Glutamatergic neuron (in vitro differentiated cells): ENCODE data around the gene KIAA1958. TPM values are rescaled to one million over a fixed set of nuclear protein-coding genes. Genes with fewer than 3 reads are reported as not detected.

ENCODE experiments used
- DNase-seq: peaks from one replicate; pipeline ENCODE4 v3.0.0; 2022
- H3K27ac Mint-ChIP-seq: one replicate; pipeline ENCODE4 v1.8.0; 2020; ENCODE audit warnings: mild to moderate bottlenecking, mixed read lengths, inconsistent platforms; ENCODE audit not compliant: unreplicated experiment
- H3K27me3 Mint-ChIP-seq: one replicate; pipeline ENCODE4 v1.8.0; 2020; ENCODE audit warnings: mild to moderate bottlenecking, moderate library complexity, mixed read lengths, inconsistent platforms; ENCODE audit not compliant: unreplicated experiment
- H3K36me3 Mint-ChIP-seq: one replicate; pipeline ENCODE4 v1.8.0; 2020; ENCODE audit warnings: mild to moderate bottlenecking, mixed read lengths, inconsistent platforms; ENCODE audit not compliant: unreplicated experiment
- H3K4me1 Mint-ChIP-seq: one replicate; pipeline ENCODE4 v1.8.0; 2020; ENCODE audit warnings: mild to moderate bottlenecking, low read depth, mixed read lengths, inconsistent platforms; ENCODE audit not compliant: unreplicated experiment
- H3K4me3 Mint-ChIP-seq: one replicate; pipeline ENCODE4 v1.8.0; 2020; ENCODE audit warnings: mild to moderate bottlenecking, mixed read lengths, inconsistent platforms; ENCODE audit not compliant: unreplicated experiment
- H3K9me3 Mint-ChIP-seq: one replicate; pipeline ENCODE4 v1.8.0; 2020; ENCODE audit warnings: mild to moderate bottlenecking, moderate library complexity, mixed read lengths, inconsistent platforms; ENCODE audit not compliant: unreplicated experiment
- CTCF ChIP-seq: fragments of 200-600 bp; sonication (generic); IDR thresholded peaks from one replicate; pipeline ENCODE4 v1.5.0; 2021; ENCODE audit not compliant: partially characterized antibody, unreplicated experiment
- total RNA-seq: library from RNA; stranded (reverse); fragmentation: NEBNext Ultra II Directional; extraction: Animal tissue kit (Norgen Biotek cat#: 25700); gene quantifications from one replicate; pipeline ENCODE4 v1.2.1, GENCODE V29; 2021; ENCODE audit not compliant: unreplicated experiment

The KIAA1958 gene
- total RNA-seq, 1 donor from 2014 or later, result 48.6 TPM

GRCh38 chr9:112447283-112447761, 39.3 kb upstream of the KIAA1958 start:
- no peaks in the 10 kb centered on the region for H3K36me3 Mint-ChIP-seq
- no peak overlapping the region for H3K4me3 Mint-ChIP-seq
- no peaks in the 10 kb centered on the region for H3K9me3 Mint-ChIP-seq
- no peak for DNase-seq
- no peak overlapping the region for H3K27ac Mint-ChIP-seq
- H3K4me1 Mint-ChIP-seq, result no peaks in the 10 kb centered on the region
- TF ChIP-seq CTCF, result no peak
- no peaks in the 10 kb centered on the region for H3K27me3 Mint-ChIP-seq

GRCh38 chr9:112462855-112463254, 23.8 kb upstream of the KIAA1958 start:
- H3K27me3 Mint-ChIP-seq, result no peaks in the 10 kb centered on the region
- no peak overlapping the region for H3K27ac Mint-ChIP-seq
- H3K4me3 Mint-ChIP-seq, result no peak overlapping the region
- H3K4me1 Mint-ChIP-seq, result no peaks in the 10 kb centered on the region
- no peaks in the 10 kb centered on the region for H3K9me3 Mint-ChIP-seq
- no peak for DNase-seq
- TF ChIP-seq CTCF, result no peak
- H3K36me3 Mint-ChIP-seq, result no peaks in the 10 kb centered on the region

- no peaks in the 10 kb centered on the region for H3K27me3 Mint-ChIP-seq
- peaks cover 2% of the 10 kb centered on the region for H3K4me1 Mint-ChIP-seq
- no peaks in the 10 kb centered on the region for H3K36me3 Mint-ChIP-seq
- no peak overlapping the region for H3K27ac Mint-ChIP-seq
- no peaks in the 10 kb centered on the region for H3K9me3 Mint-ChIP-seq
- H3K4me3 Mint-ChIP-seq, result no peak overlapping the region
- DNase-seq, result no peak
- no peak for TF ChIP-seq CTCF
These were observed 21.3 kb upstream of the KIAA1958 start for GRCh38 chr9:112465352-112465751.

GRCh38 chr9:112472996-112473395, 13.6 kb upstream of the KIAA1958 start:
- H3K4me1 Mint-ChIP-seq, result peaks cover 4% of the 10 kb centered on the region
- TF ChIP-seq CTCF, result no peak
- H3K9me3 Mint-ChIP-seq, result no peaks in the 10 kb centered on the region

GRCh38 chr9:112473986-112474385, 12.6 kb upstream of the KIAA1958 start:
- Mint-ChIP-seq H3K27me3 (no peaks in the 10 kb centered on the region), H3K9me3 (no peaks in the 10 kb centered on the region), H3K4me3 (no peak overlapping the region), H3K27ac (no peak overlapping the region), H3K4me1 (peaks cover 4% of the 10 kb centered on the region), H3K36me3 (peaks cover 5% of the 10 kb centered on the region)
- TF ChIP-seq CTCF, result no peak
- no peak for DNase-seq

More at GRCh38 chr9:112472996-112473395, 13.6 kb upstream of the KIAA1958 start:
- Mint-ChIP-seq H3K27ac (no peak overlapping the region), H3K27me3 (no peaks in the 10 kb centered on the region), H3K36me3 (peaks cover 1% of the 10 kb centered on the region), H3K4me3 (no peak overlapping the region)
- no peak for DNase-seq
